Spleen (tissue), 7 donors: ENCODE results near the gene ITIH6.
"Not testable (repeated sequence)": the region's sequence is repeated elsewhere in the genome, so short reads cannot be mapped to it uniquely, and the experiment has no call there.

Experiments used
- CTCF ChIP-seq, 11 experiments: fragments of 200-600 bp in 7 of 11; fragments of 450-650 bp in 4 of 11; sonication (generic) in 4 of 11; IDR thresholded peaks in 8 of 11; conservative IDR thresholded peaks in 3 of 11; 1 replicate in 7 of 11; 2 replicates in 4 of 11; pipeline versions ENCODE4 v1.4.0 to v1.8.0; 2016 to 2021; ENCODE audit warnings: antibody characterized with exemption in 11 of 11, inconsistent platforms in 4 of 11, mild to moderate bottlenecking in 1 of 11
- POLR2AphosphoS5 ChIP-seq, 3 donors: sonication (generic); formaldehyde crosslinking; IDR thresholded peaks; one replicate each; pipeline ENCODE4 v1.5.1; 2017; ENCODE audit warnings: antibody characterized with exemption in 3 of 3
- donor health status: DM: no; HTN: no; CAD: no; lungs with moderate emphysema.
- donor health status: DM: no; HTN: no; CAD: no.
- donor health status: DM: no; HTN: no; CAD: no.

GRCh38 chrX:54738567-54738966 is 59.5 kb downstream of the ITIH6 start:
- not testable (repeated sequence) for TF ChIP-seq CTCF (IDR thresholded peaks at IDR 0.05 in 8 of 11, conservative IDR thresholded peaks at IDR 0.05 in 3 of 11); POLR2AphosphoS5 (IDR thresholded peaks at IDR 0.05)
